Endodermal cell (in vitro differentiated cells): ENCODE results near the gene BSN. TPM values are rescaled to one million over a fixed set of nuclear protein-coding genes. Genes with fewer than 3 reads are reported as not detected.

Source experiments
- DNase-seq: peaks from one replicate; pipeline ENCODE4 v3.0.0-alpha.2; 2017
- H3K27ac ChIP-seq: 2 replicates; pipeline ENCODE4 v1.5.1; 2013; ENCODE audit warnings: mild to moderate bottlenecking, low read depth, low read length, moderate library complexity
- H3K27me3 ChIP-seq: 2 replicates; pipeline ENCODE4 v1.6.1; 2013; ENCODE audit warnings: mild to moderate bottlenecking, low read length, moderate library complexity; ENCODE audit not compliant: insufficient read depth, control insufficient read depth, poor library complexity, severe bottlenecking
- H3K36me3 ChIP-seq: 2 replicates; pipeline ENCODE4 v1.7.0; 2013; ENCODE audit warnings: mild to moderate bottlenecking, low read length, moderate library complexity; ENCODE audit not compliant: control insufficient read depth, insufficient read depth
- H3K4me1 ChIP-seq: one replicate; pipeline ENCODE4 v1.7.0; 2013; ENCODE audit warnings: low read length; ENCODE audit not compliant: control insufficient read depth, insufficient read depth
- H3K4me3 ChIP-seq: 2 replicates; pipeline ENCODE4 v1.5.1; 2013; ENCODE audit warnings: mild to moderate bottlenecking, low read length, moderate library complexity
- H3K9ac ChIP-seq: 2 replicates; pipeline ENCODE4 v1.6.1; 2013; ENCODE audit warnings: mild to moderate bottlenecking, low read length, moderate library complexity; ENCODE audit not compliant: poor library complexity, severe bottlenecking; ENCODE audit errors: extremely low read depth
- H3K9me3 ChIP-seq: 2 replicates; pipeline ENCODE4 v1.6.1; 2013; ENCODE audit warnings: mild to moderate bottlenecking, low read length, moderate library complexity; ENCODE audit not compliant: control insufficient read depth
- H3K27ac Mint-ChIP-seq: 2 replicates; pipeline ENCODE4 v1.8.0; 2020; ENCODE audit warnings: mixed read lengths
- H3K27me3 Mint-ChIP-seq: 2 replicates; pipeline ENCODE4 v1.8.0; 2021; ENCODE audit warnings: mild to moderate bottlenecking, mixed read lengths; ENCODE audit not compliant: insufficient read depth
- H3K36me3 Mint-ChIP-seq: 2 replicates; pipeline ENCODE4 v1.8.0; 2020; ENCODE audit warnings: low read depth, mixed read lengths
- H3K4me1 Mint-ChIP-seq: 2 replicates; pipeline ENCODE4 v1.8.0; 2020; ENCODE audit warnings: mixed read lengths
- H3K4me3 Mint-ChIP-seq: 2 replicates; pipeline ENCODE4 v1.8.0; 2020; ENCODE audit warnings: mild to moderate bottlenecking, moderate library complexity, mixed read lengths
- H3K9me3 Mint-ChIP-seq: 2 replicates; pipeline ENCODE4 v1.8.0; 2020; ENCODE audit warnings: mild to moderate bottlenecking, mixed read lengths
- WGBS, 2 experiments: methylation state at CpG; one replicate each; pipeline versions ENCODE4 v1.1.5 to v1.1.7; 2013; ENCODE audit warnings: missing lambda C conversion rate in 2 of 2, mixed read lengths in 1 of 2; ENCODE audit not compliant: insufficient coverage in 1 of 2, insufficient read length in 1 of 2; 5-methylcytosine and 5-hydroxymethylcytosine counted together
- total RNA-seq, 2 donors: library from RNA; stranded (reverse); fragmentation: NEBNext Ultra II Directional in 1 of 2; extraction: Animal tissue kit (Norgen Biotek cat#: 25700) in 1 of 2; gene quantifications; 2 replicates in 1 of 2; 3 replicates in 1 of 2; pipeline ENCODE4 v1.2.1, GENCODE V29; 2021
- TF ChIP-seq, protein P1 (sequence below): fragments of 200-600 bp; sonication (generic); conservative IDR thresholded peaks from 2 replicates; pipeline ENCODE4 v1.5.0; 2021; ENCODE audit warnings: antibody characterized with exemption, mild to moderate bottlenecking

The BSN gene
- total RNA-seq, 2 donors from 2014 or later = 2.4 to 2.5 TPM

DNA sequence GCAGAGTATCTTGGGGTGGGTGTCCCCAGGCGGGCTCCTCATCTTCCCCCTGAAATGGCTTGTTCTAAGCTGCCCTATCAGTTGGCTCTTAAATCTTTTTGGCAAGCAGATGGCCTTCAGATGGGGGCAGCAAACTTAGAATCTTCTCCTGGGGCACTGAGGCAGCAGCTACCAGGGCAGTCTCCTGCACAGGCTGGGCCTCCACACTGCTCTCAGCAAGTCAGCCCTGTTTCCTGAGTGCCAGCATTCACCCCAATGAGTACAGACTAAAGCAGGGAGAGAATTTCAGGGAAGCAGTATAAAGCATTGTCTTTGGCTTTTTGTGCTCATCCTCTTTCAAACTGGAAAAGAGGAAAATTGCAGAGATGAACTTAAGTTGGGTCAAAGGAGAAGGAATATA lies 68.8 kb downstream of the BSN start:
- Histone ChIP-seq H3K27me3 (no peaks in the 10 kb centered on the region), H3K4me1 (no peaks in the 10 kb centered on the region), H3K4me3 (no peak overlapping the region), H3K9me3 (no peaks in the 10 kb centered on the region), H3K27ac (no peak overlapping the region), H3K36me3 (no peaks in the 10 kb centered on the region), H3K9ac (no peak overlapping the region)
- Mint-ChIP-seq H3K4me1 (no peaks in the 10 kb centered on the region), H3K9me3 (no peaks in the 10 kb centered on the region), H3K4me3 (no peak overlapping the region), H3K27me3 (no peaks in the 10 kb centered on the region), H3K27ac (no peak overlapping the region), H3K36me3 (no peaks in the 10 kb centered on the region)
- no peak for DNase-seq
- 83% methylated on average over 1 of the region's 1 CpG for WGBS, 2 experiments
- TF ChIP-seq, protein P1, sequence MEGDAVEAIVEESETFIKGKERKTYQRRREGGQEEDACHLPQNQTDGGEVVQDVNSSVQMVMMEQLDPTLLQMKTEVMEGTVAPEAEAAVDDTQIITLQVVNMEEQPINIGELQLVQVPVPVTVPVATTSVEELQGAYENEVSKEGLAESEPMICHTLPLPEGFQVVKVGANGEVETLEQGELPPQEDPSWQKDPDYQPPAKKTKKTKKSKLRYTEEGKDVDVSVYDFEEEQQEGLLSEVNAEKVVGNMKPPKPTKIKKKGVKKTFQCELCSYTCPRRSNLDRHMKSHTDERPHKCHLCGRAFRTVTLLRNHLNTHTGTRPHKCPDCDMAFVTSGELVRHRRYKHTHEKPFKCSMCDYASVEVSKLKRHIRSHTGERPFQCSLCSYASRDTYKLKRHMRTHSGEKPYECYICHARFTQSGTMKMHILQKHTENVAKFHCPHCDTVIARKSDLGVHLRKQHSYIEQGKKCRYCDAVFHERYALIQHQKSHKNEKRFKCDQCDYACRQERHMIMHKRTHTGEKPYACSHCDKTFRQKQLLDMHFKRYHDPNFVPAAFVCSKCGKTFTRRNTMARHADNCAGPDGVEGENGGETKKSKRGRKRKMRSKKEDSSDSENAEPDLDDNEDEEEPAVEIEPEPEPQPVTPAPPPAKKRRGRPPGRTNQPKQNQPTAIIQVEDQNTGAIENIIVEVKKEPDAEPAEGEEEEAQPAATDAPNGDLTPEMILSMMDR = no peak

DNA sequence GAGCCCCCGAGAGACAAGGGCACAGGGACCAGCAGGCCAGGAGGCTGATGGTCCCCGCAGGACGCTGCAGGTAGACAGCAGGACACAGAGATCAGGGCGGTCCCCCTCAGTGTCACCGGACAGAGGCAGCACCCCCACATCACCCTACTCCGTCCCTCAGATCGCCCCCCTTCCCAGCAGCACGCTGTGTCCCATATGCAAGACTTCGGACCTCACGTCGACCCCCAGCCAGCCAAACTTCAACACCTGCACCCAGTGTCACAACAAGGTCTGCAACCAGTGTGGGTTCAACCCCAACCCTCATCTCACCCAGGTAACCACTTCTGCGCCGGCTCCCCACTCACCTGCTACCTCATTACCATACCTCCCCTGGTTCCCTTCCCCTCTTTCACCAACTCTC lies 70.8 kb downstream of the BSN start:
- Histone ChIP-seq H3K4me3 (no peak overlapping the region), H3K9ac (no peak overlapping the region), H3K36me3 (no peaks in the 10 kb centered on the region), H3K27me3 (no peaks in the 10 kb centered on the region), H3K9me3 (no peaks in the 10 kb centered on the region), H3K4me1 (no peaks in the 10 kb centered on the region), H3K27ac (no peak overlapping the region)
- H3K9me3 Mint-ChIP-seq = no peaks in the 10 kb centered on the region
- no peak overlapping the region for H3K27ac Mint-ChIP-seq
- H3K36me3 Mint-ChIP-seq = no peaks in the 10 kb centered on the region
- H3K27me3 Mint-ChIP-seq = no peaks in the 10 kb centered on the region
- TF ChIP-seq, protein P1 = no peak
- no peak for DNase-seq
- no peaks in the 10 kb centered on the region for H3K4me1 Mint-ChIP-seq
- 91 to 100% methylated on average over 2 to 13 of the region's 13 CpGs for WGBS, 2 experiments
- H3K4me3 Mint-ChIP-seq = no peak overlapping the region

DNA sequence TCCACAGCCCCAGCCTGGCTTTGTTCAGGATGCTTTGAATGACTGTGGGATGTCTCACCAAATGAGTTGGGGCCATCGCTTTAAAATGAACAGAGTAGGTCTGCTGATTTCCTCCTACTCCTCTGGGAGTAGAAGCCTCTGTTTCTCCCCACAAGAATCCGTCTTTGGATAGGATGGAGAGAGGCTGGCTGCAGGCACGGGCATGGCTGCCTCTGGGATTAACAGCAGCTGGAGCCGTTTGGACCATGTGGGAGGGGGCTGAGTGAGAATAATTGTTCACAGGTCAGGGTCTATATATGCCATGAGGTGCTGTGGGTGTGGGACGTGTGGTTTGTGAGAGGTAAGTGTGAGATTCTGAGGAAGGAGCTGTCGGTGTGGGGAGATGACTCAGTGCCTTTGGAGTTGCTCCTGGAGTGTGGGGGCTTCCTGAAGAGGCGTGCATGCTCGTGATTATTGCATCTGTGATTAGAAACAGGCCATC lies 71.9 kb downstream of the BSN start:
- Histone ChIP-seq H3K36me3 (no peaks in the 10 kb centered on the region), H3K4me1 (no peaks in the 10 kb centered on the region), H3K9ac (no peak overlapping the region), H3K27ac (no peak overlapping the region), H3K9me3 (no peaks in the 10 kb centered on the region), H3K27me3 (no peaks in the 10 kb centered on the region), H3K4me3 (no peak overlapping the region)
- no peak for DNase-seq
- no peaks in the 10 kb centered on the region for H3K4me1 Mint-ChIP-seq
- no peaks in the 10 kb centered on the region for H3K27me3 Mint-ChIP-seq
- TF ChIP-seq, protein P1 = no peak
- H3K36me3 Mint-ChIP-seq = no peaks in the 10 kb centered on the region
- no peaks in the 10 kb centered on the region for H3K9me3 Mint-ChIP-seq
- 80 to 86% methylated on average over 8 of the region's 8 CpGs for WGBS, 2 experiments
- no peak overlapping the region for H3K27ac Mint-ChIP-seq
- no peak overlapping the region for H3K4me3 Mint-ChIP-seq
